ENCODE measurements around the gene SAFB2.

The SAFB2 gene

GRCh38 chr19:5594521-5594950 is 28.0 kb downstream of the SAFB2 start:
- TF ChIP-seq SIN3A (IDR thresholded peaks at IDR 0.05; ENCODE audit: borderline replicate concordance, insufficient read depth, low read length) (no peak), FOXP2 (optimal IDR thresholded peaks at IDR 0.05; ENCODE audit: borderline replicate concordance, extremely low read depth, extremely low read length, insufficient read depth) (no peak), REST (IDR thresholded peaks at IDR 0.05; ENCODE audit: insufficient read depth in 1 of 2, low read depth in 2 of 2, low read length in 2 of 2) (no peak), POLR2AphosphoS5 (IDR thresholded peaks at IDR 0.05; ENCODE audit: low read depth, low read length) (no peak), TAF1 (IDR thresholded peaks at IDR 0.05; ENCODE audit: borderline replicate concordance, insufficient read depth, low read length) (no peak)

GRCh38 chr19:5593343-5594255 is 29.0 kb downstream of the SAFB2 start:
- TF ChIP-seq FOXP2 (optimal IDR thresholded peaks at IDR 0.05; ENCODE audit: borderline replicate concordance, extremely low read depth, extremely low read length, insufficient read depth): no peak
- TF ChIP-seq POLR2AphosphoS5 (IDR thresholded peaks at IDR 0.05; ENCODE audit: low read depth, low read length): no peak
- no peak for TF ChIP-seq SIN3A (IDR thresholded peaks at IDR 0.05; ENCODE audit: borderline replicate concordance, insufficient read depth, low read length)
- TF ChIP-seq TAF1 (IDR thresholded peaks at IDR 0.05; ENCODE audit: borderline replicate concordance, insufficient read depth, low read length): no peak
- no peak for TF ChIP-seq REST (IDR thresholded peaks at IDR 0.05; ENCODE audit: insufficient read depth in 1 of 2, low read depth in 2 of 2, low read length in 2 of 2)

GRCh38 chr19:5592531-5593342 is 29.8 kb downstream of the SAFB2 start:
- no peak for TF ChIP-seq TAF1 (IDR thresholded peaks at IDR 0.05; ENCODE audit: borderline replicate concordance, insufficient read depth, low read length)
- TF ChIP-seq SIN3A (IDR thresholded peaks at IDR 0.05; ENCODE audit: borderline replicate concordance, insufficient read depth, low read length): no peak
- no peak for TF ChIP-seq FOXP2 (optimal IDR thresholded peaks at IDR 0.05; ENCODE audit: borderline replicate concordance, extremely low read depth, extremely low read length, insufficient read depth)
- TF ChIP-seq POLR2AphosphoS5 (IDR thresholded peaks at IDR 0.05; ENCODE audit: low read depth, low read length): no peak
- TF ChIP-seq REST (IDR thresholded peaks at IDR 0.05; ENCODE audit: insufficient read depth in 1 of 2, low read depth in 2 of 2, low read length in 2 of 2): no peak

GRCh38 chr19:5591476-5591875 is 31.1 kb downstream of the SAFB2 start:
- no peak for TF ChIP-seq TAF1 (IDR thresholded peaks at IDR 0.05; ENCODE audit: borderline replicate concordance, insufficient read depth, low read length)
- TF ChIP-seq FOXP2 (optimal IDR thresholded peaks at IDR 0.05; ENCODE audit: borderline replicate concordance, extremely low read depth, extremely low read length, insufficient read depth): no peak
- TF ChIP-seq REST (IDR thresholded peaks at IDR 0.05; ENCODE audit: insufficient read depth in 1 of 2, low read depth in 2 of 2, low read length in 2 of 2): no peak
- no peak for TF ChIP-seq SIN3A (IDR thresholded peaks at IDR 0.05; ENCODE audit: borderline replicate concordance, insufficient read depth, low read length)
- no peak for TF ChIP-seq POLR2AphosphoS5 (IDR thresholded peaks at IDR 0.05; ENCODE audit: low read depth, low read length)

Data from PFSK-1 (cell line).